ENCODE data around the gene SELENOH.

- TF ChIP-seq CTCF (IDR thresholded peaks at IDR 0.05) = peak in 1 of 6 experiments; percentile 4
- TF ChIP-seq POLR2A (IDR thresholded peaks at IDR 0.05) = peak; percentile 82 to 97
Measured at GRCh38 chr11:57741132-57742086, at the start of gene SELENOH.
